PFSK-1 (cell line): ENCODE data around the gene MEPCE.
A peak's percentile ranks its signal among the peaks of the same experiment; 100 is the strongest.

Source experiments
- POLR2AphosphoS5 ChIP-seq: IDR thresholded peaks from 2 replicates; pipeline ENCODE4 v1.6.1; 2012; ENCODE audit warnings: low read depth, mild to moderate bottlenecking, control low read depth, low read length, moderate library complexity
- SIN3A ChIP-seq: IDR thresholded peaks from 2 replicates; pipeline ENCODE4 v1.6.1; 2012; ENCODE audit warnings: mild to moderate bottlenecking, low read length, moderate library complexity, borderline replicate concordance; ENCODE audit not compliant: insufficient read depth
- TAF1 ChIP-seq: IDR thresholded peaks from 2 replicates; pipeline ENCODE4 v1.6.1; 2012; ENCODE audit warnings: low read length, control low read depth, borderline replicate concordance; ENCODE audit not compliant: insufficient read depth
- TF ChIP-seq, protein P1 (sequence below), 2 experiments: IDR thresholded peaks; 2 replicates each; pipeline versions ENCODE4 v1.6.1 to v1.8.0; 2011 to 2012; ENCODE audit warnings: low read depth in 2 of 2, low read length in 2 of 2, control low read depth in 1 of 2, inconsistent platforms in 1 of 2, mild to moderate bottlenecking in 1 of 2, moderate library complexity in 1 of 2; ENCODE audit not compliant: insufficient read depth in 1 of 2

DNA sequence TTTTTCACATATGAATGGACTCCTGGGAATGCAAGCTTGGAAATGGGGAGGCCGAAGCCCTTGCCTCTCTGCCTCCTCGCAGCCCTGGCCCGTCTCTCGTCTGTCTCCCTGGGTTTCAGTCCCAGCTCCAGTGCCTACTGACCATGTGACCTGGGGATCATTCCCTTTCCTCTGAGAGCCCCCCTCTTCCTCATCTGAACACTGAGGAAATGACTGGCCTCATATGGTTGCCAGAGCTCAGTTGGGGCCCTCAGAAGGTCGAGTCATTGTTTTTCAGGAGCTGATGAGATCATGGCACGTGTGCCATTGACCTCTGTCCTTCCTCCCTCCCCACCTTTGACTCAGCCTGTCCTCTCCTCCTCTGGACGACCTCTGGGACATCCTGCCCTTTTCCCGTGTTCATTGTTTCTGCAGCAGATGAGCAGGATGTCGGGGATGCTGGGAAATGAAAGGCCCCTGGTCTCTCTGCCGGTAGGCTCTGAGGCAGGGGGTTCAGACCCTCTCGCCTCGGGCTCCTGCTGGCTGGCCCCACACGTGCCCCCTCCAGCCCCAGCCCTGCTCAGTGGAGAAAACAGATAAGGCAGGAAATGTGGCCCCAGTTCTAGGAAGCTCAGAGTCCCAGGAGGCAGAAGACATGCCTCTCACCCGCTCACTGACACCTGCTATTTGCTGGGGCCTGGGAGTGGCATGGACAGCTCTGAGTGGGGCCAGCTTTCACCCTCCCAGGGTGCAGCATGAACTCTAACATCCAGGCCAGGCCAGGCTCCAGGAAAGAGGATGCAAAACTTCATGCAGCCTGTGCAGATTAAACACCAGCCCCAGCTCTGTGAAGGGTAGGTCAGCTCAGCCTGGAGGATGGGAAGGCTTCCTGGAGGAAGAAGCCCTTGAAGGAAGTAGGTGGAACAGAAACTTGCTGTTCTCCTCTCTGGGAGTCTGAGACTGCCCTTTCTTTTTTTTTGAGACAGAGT, 15.0 kb downstream of the MEPCE start:
- TF ChIP-seq POLR2AphosphoS5 (no peak), TAF1 (no peak), SIN3A (no peak)
- TF ChIP-seq, protein P1, sequence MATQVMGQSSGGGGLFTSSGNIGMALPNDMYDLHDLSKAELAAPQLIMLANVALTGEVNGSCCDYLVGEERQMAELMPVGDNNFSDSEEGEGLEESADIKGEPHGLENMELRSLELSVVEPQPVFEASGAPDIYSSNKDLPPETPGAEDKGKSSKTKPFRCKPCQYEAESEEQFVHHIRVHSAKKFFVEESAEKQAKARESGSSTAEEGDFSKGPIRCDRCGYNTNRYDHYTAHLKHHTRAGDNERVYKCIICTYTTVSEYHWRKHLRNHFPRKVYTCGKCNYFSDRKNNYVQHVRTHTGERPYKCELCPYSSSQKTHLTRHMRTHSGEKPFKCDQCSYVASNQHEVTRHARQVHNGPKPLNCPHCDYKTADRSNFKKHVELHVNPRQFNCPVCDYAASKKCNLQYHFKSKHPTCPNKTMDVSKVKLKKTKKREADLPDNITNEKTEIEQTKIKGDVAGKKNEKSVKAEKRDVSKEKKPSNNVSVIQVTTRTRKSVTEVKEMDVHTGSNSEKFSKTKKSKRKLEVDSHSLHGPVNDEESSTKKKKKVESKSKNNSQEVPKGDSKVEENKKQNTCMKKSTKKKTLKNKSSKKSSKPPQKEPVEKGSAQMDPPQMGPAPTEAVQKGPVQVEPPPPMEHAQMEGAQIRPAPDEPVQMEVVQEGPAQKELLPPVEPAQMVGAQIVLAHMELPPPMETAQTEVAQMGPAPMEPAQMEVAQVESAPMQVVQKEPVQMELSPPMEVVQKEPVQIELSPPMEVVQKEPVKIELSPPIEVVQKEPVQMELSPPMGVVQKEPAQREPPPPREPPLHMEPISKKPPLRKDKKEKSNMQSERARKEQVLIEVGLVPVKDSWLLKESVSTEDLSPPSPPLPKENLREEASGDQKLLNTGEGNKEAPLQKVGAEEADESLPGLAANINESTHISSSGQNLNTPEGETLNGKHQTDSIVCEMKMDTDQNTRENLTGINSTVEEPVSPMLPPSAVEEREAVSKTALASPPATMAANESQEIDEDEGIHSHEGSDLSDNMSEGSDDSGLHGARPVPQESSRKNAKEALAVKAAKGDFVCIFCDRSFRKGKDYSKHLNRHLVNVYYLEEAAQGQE (IDR thresholded peaks at IDR 0.05; ENCODE audit: insufficient read depth in 1 of 2, low read depth in 2 of 2, low read length in 2 of 2), result peak; percentile 35 to 39; a peak in 2 of 4 replicates
